Measurements from ENCODE around the gene CDK4.

The CDK4 gene

GRCh38 chr12:57740656-57741412 is 11.3 kb downstream of the CDK4 start:
- in situ Hi-C loops (cut with HindIII; ENCODE audit: low sequenced_read_pairs) = no loop called here

DNA sequence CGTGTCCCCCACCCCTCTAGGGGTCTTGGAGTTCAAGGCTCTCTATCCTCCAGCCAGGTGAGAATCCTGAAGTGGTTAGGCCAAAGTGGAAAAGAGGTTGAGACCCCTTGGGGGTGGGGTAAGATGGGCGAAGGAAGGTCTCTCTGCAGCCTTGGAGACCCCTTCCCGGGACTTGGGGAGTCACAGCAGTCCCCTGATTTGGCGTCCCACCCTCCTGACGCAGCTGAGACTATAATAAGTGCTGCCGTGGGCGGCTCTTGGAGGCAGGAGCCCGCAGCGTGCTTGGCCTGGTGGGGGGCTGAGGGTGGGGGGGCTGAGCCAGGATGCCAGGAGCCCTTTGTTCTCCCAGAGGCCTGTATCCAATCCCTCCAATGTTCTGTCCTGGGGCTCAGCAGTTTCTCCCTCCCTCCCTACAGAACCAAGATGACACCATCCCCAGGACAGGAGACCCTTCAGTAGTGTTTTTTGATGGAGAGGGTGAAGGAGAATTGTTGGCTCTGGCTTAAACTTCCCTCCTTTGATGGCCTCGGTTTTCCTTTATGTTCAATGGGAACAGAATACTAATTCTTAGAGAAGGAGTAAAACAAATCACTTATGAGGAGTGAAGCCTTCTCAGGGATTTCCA is 12.1 kb downstream of the CDK4 start:
- in situ Hi-C loops (cut with HindIII; ENCODE audit: low sequenced_read_pairs) = no loop called here

DNA sequence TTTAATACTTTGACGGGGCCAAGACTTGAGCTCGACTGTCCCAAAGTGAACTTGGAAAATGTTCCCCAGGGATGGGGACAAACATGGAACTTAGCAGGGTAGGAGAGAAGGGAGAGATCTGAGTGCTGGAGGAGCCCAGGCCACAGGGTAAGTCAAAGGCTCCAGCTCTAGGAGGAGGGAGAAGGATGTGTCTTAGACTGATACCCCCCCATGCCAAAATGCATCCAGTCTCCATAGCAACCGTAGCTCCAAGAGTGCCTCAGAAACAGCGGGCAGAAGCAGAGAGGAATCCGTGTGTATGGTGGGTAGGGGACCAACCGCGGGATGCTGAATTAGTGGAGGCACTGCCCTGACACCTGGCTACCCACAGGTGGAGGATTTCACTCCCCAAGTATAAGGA is 12.7 kb downstream of the CDK4 start:
- in situ Hi-C loops (cut with HindIII; ENCODE audit: low sequenced_read_pairs) = no loop called here

DNA sequence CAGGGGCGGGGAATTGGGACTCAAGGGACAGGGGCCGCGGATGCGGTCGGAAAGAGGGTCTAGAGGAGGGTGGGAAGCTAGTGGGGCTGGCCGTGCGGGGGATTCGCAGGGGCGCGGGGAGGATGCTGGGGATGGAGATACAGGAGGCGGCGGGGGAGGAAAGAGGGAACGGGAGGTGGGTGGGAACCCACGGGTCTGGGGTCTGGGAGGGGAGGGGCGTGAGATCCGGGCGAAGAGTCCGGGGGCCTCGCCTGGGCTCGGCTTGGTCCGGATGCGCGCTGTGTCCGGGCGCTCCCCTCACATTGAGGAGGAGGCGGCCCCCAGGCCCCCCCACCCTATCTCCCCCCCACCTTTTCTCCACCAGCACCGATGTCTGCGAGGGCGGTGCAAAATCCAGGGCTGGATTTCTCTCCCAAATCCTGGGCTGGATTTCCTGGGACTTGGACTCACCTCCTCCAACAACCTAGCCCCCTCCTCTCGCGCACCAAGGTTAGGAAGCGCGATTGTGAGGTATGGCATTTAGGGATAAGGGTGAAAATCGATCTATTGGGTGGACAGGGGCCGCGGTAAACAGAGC is 13.4 kb downstream of the CDK4 start, which contains the start of gene AGAP2:
TSS of gene AGAP2 (minus strand) at position 82 of the 577 bp plus-strand sequence. CDS start 496 bp downstream, outside the sequence.
- in situ Hi-C loops (cut with HindIII; ENCODE audit: low sequenced_read_pairs) = no loop called here

DNA sequence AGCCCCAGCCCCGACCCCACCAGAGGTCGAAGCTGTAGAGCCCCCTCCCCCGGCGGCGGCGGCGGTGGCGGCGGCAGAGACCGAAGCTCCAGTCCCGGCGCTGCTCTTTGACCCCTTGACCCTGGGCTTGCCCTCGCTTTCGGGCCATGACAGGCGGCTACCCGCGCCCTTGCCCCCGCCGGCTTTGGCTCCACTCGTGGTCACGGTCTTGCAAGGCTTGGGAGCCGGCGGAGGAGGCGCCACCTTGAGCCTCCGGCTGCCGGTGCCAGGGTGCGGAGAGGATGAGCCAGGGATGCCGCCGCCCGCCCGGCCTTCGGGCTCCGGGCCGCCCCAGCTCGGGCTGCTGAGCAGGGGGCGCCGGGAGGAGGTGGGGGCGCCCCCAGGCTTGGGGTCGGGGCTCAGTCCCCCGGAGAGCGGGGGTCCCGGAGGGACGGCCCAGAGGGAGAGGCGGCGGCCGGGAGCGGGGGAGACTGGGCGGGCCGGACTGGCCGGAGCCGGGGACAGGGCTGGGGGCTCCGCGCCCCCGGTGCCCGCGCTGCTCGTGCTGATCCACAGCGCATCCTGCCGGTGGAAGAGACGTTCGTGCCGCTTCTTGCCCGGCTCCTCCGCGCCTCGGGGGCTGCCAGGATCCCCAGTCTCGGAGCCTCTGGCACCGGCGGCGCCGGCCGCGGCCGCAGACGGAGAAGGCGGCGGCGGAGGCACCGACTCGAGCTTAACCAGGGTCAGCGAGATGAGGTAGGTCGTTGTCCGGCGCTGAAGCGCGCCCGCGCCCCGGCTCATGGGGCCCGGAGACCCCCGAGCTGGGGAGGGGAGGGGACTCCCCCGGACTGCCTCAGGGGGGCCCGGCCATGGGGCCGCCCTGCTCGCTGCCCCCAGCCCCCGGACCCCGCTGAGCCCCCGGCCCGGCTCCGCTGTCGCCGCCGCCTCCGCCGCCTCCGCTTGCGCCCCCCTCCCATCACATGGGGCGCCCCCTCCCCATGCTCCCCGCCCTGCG is 14.3 kb downstream of the CDK4 start:
- in situ Hi-C loops (cut with HindIII; ENCODE audit: low sequenced_read_pairs) = no loop called here

- in situ Hi-C loops (cut with HindIII; ENCODE audit: low sequenced_read_pairs) = no loop called here
Measured at GRCh38 chr12:57736741-57737466, 15.2 kb downstream of the CDK4 start.

DNA sequence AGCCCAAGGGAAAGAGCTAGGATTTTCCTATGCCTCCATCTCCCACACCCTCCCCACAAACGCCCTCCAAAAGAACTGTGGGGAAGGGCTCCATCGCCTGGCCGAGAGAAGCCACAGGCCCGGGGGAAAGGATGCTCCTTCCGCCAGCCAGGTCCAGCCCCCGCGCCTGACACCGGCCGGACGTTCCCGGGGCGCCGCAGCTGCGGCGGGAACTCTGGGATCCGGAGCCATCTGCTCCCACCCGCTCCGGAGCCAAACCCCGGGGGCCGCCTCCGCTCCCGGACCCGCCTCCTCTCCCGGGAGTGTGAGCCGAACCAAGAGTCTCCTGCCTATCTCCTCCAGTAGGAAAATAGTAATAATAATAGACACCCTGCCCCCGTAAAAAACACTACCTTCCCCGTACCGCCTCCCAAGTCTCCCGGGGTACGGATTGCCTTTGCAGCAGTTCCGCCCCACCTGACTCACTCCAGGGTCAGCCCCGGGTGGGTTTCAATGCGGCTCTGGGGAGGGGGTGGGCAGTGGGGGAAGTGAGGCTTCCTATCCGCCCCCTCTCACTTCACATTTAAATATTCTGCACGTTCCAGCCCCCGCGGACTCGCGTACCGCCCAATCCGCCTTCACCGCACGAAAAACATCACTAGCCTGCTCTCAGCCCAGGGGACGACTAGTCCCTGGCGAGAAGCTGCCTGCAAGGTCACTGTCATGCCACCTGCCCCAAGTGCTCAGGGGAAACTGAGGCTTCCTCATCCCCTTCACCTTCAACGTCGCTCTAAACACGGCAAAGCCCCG is 16.0 kb downstream of the CDK4 start:
- in situ Hi-C loops (cut with HindIII; ENCODE audit: low sequenced_read_pairs) = no loop called here

DNA sequence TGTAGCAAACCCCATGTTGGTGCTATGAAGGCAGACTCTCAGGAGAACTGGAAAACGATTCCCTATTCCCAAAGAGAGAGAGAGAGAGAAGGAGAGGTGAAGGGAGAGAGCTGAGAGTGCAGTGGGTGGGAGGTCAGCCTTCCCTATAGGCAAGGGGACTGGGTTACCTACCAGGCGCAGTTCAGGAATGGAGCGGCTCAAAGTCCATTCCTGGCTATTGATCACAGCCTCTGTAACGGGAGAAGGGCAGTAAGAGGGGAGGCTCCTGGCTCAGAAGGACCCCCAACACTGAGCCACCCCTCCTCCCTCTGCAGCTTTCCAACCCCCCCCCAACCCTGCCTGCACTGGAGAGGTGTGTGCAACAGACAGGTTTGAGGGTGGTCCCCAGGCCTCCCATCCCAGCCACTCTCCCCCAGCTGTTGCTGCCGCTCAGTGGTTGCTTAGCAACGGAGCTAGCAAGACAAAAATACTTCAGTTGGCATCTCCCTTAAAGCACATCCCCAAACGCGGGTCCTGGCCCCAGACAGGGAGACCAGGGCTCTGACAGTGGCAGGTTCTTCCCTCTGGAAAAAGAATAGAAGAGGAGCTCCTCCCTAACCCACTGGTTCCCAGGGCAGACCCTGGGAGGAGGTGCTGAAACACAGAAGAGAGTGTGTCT is 16.8 kb downstream of the CDK4 start:
- in situ Hi-C loops (cut with HindIII; ENCODE audit: low sequenced_read_pairs) = no loop called here

DNA sequence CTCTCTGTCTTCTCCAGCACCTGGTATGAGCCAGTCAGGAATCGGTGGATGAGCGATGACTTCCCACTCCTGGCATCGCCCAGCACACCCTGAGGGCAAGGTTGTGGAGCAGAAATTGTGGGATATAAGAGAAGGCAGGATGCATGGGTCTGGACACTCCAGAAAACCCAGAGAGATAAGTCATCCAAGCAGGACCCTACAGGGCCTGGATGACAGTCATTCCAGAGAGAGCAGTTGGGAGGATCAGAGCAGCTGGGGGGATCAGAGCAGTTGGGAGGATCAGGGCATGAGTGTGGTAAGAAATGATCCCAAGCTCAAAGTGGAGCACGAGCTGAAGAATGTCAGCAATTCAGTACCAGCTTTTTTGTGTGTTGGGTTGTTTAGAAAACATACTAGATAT is 17.5 kb downstream of the CDK4 start:
- in situ Hi-C loops (cut with HindIII; ENCODE audit: low sequenced_read_pairs) = no loop called here

DNA sequence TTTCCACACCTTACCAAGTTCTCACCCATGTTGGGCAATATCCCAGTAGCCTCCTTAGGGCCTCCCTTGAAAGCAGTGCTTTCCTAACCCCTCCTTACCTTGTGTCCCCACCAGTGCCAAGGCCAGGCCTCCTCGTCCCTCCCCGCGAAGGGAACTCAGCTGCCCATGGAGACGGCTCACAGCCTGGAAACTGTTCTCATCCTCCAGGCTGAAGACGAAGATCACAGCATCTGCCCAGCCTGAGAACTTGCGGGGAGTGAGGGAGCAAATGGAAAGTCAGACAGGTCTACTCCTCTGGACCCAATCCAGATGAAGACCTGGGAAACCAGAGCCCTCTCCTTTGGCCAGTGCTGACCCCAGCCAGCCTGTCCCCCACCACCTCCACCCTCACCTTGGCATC is 18.2 kb downstream of the CDK4 start:
- in situ Hi-C loops (cut with HindIII; ENCODE audit: low sequenced_read_pairs) = no loop called here

- in situ Hi-C loops (cut with HindIII; ENCODE audit: low sequenced_read_pairs) = no loop called here
Measured at GRCh38 chr12:57732726-57733593, 19.1 kb downstream of the CDK4 start.

DNA sequence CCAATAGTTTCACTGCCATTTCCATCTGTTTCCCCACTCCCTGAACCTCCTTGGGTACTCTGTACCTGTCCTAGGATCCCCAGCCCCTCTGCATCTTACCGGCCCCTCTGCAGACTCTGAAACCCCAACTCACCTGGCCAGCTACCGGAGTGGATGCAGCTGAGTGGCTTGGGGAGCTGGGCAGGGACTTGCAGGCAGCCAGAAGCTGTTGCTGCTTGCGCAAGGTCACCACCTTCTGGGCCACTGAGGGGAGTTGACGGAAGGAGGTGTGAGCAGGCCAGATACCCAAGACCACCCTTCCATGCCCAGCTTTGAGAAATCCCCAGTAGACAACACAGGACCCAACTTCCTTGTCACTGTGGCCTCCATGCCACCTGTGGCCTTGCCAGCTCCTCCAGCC is 19.8 kb downstream of the CDK4 start:
- in situ Hi-C loops (cut with HindIII; ENCODE audit: low sequenced_read_pairs) = no loop called here

- in situ Hi-C loops (cut with HindIII; ENCODE audit: low sequenced_read_pairs) = no loop called here
Measured at GRCh38 chr12:57731411-57732080, 20.6 kb downstream of the CDK4 start.

DNA sequence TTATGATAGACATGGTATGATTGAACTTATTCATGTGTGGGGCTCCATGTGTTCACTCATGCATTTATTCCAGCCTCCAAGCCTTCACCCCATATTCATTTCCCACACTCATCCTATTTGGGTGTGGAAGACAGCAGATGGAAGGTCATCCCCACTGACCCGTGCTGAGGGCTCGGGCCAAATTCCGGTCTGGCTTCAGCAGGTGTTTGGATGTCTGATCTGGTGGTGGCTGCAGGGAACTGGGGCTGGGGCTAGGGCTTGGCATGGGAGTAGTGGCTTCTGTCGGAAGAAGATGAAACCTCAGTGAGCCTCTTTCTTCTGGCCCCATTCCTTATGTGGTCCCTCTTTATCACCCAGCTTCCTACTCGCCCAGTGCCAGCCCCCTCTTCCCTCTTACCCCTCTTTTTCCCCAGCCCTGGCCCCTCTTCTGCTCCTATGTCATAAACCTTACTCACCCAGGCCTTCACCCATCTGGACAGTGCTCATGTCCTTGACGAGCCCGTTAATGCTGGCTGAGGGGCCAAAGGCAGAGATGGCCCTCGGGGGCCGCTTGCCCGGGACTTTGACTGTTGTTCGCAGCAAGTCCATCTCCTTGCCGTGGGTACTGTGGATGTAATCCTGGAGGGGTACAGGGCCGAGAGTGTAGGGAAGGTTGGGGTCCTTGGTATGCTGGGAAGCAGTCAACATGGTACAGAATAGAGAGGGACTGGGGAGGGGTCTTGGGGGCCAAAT is 21.6 kb downstream of the CDK4 start:
- in situ Hi-C loops (cut with HindIII; ENCODE audit: low sequenced_read_pairs) = no loop called here

DNA sequence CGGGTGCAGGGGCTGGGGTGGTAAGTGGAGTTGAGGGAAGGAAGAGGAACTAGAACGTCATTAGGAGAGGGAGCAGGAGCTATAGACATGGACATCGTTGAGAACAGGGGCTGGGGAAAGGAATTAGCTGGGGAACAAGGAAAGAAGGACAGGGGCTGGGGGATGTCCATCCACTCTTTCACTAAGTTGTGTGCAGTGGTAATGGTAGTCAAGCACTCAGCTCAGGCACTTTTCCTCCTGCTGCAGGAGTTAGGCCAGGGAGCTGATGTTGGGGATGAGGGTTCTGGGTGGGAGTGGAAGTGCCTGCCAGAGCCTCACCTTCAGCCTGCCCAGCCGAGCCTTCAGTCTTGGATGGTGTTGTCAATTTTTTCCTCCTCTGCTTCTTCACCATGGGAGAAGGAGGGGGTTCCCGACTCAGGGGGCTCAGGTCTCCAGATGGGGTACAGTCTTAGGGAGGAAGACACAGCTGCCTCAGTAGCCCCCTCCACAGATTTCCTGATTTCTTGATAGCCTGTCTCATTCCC is 22.7 kb downstream of the CDK4 start:
- in situ Hi-C loops (cut with HindIII; ENCODE audit: low sequenced_read_pairs) = no loop called here

DNA sequence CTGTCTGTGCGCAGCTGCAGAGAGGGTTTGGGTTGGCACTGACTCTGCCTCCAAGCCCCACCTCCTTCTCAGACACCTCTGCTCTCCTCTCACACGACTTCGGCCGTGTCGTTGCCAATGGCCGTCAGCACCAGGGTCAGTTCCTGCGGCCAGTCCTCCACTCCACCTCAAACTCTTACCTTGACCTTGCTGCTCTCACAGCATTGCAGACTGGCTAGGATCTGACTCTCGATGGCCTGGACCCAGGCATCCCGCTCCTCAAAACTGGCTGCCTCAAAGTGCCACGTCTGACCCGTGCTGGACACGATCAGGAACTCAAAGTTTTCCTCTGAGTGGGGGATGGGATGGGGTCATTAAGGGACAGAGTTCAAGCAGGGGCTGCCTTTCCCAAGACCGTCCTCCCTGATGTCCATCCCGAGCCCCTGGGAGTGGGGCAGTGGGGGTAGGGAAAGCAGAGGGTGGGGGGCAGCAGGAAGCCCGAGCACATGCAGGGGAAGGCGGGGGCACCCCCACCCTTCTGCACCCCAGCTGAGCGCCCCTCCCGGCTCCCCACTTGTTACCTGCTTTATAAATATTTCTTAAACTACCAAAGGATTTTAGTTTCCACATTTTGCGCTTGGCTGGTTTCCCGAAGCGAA is 24.2 kb downstream of the CDK4 start:
- in situ Hi-C loops (cut with HindIII; ENCODE audit: low sequenced_read_pairs) = no loop called here

Data from endothelial cell of hepatic sinusoid (primary cell).